ENCODE data around the gene RBFOX2.

DNA sequence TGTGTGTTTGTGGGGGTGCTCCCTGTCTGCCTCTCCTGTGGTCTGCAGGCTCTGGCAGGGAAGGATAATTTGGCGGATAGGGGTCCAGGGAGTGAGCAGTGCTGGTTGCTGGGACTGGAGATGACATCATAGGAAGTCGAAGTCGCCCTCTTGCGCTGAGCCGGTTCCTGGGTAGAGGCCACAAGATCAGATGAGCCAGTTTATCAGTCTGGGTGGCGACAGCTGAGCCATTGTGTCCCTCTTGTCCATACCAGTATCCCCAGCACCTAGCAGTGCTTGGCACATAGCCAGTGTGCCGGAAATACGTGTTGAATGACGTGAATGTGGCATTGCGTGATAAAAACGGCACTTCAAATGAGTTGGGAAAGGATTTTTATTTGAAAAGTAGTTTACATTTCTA is 301.2 kb downstream of the RBFOX2 start:
- TF ChIP-seq, protein P1, sequence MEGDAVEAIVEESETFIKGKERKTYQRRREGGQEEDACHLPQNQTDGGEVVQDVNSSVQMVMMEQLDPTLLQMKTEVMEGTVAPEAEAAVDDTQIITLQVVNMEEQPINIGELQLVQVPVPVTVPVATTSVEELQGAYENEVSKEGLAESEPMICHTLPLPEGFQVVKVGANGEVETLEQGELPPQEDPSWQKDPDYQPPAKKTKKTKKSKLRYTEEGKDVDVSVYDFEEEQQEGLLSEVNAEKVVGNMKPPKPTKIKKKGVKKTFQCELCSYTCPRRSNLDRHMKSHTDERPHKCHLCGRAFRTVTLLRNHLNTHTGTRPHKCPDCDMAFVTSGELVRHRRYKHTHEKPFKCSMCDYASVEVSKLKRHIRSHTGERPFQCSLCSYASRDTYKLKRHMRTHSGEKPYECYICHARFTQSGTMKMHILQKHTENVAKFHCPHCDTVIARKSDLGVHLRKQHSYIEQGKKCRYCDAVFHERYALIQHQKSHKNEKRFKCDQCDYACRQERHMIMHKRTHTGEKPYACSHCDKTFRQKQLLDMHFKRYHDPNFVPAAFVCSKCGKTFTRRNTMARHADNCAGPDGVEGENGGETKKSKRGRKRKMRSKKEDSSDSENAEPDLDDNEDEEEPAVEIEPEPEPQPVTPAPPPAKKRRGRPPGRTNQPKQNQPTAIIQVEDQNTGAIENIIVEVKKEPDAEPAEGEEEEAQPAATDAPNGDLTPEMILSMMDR (IDR thresholded peaks at IDR 0.05) = no peak
- TF ChIP-seq POLR2A (IDR thresholded peaks at IDR 0.05) = no peak
